Measurements from ENCODE around the gene EPHA6. TPM values are rescaled to one million over a fixed set of nuclear protein-coding genes. Genes with fewer than 3 reads are reported as not detected.

EPHA6 gene
- total RNA-seq, 6 donors from 2014 or later: 0.14 to 1.0 (median 0.57) TPM; not detected in 3

GRCh38 chr3:97306226-97306625, 491.8 kb downstream of the EPHA6 start:
- TF ChIP-seq POLR2A (IDR thresholded peaks at IDR 0.05): no peak
- TF ChIP-seq, protein P1, sequence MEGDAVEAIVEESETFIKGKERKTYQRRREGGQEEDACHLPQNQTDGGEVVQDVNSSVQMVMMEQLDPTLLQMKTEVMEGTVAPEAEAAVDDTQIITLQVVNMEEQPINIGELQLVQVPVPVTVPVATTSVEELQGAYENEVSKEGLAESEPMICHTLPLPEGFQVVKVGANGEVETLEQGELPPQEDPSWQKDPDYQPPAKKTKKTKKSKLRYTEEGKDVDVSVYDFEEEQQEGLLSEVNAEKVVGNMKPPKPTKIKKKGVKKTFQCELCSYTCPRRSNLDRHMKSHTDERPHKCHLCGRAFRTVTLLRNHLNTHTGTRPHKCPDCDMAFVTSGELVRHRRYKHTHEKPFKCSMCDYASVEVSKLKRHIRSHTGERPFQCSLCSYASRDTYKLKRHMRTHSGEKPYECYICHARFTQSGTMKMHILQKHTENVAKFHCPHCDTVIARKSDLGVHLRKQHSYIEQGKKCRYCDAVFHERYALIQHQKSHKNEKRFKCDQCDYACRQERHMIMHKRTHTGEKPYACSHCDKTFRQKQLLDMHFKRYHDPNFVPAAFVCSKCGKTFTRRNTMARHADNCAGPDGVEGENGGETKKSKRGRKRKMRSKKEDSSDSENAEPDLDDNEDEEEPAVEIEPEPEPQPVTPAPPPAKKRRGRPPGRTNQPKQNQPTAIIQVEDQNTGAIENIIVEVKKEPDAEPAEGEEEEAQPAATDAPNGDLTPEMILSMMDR (IDR thresholded peaks at IDR 0.05): no peak
- no peak for TF ChIP-seq POLR2AphosphoS5 (IDR thresholded peaks at IDR 0.05)
- no peak for TF ChIP-seq EP300 (IDR thresholded peaks at IDR 0.05)
- ATAC-seq (ENCODE audit: low FRiP score in 2 of 2) (no peak), DNase-seq (no peak)
- no peaks in the 10 kb centered on the region for H3K9me3 ChIP-seq
- no peak overlapping the region for H3K4me3 ChIP-seq
- H3K4me1 ChIP-seq: no peaks in the 10 kb centered on the region
- H3K27me3 ChIP-seq: no peaks in the 10 kb centered on the region
- H3K27ac ChIP-seq: no peak overlapping the region
- WGBS, 2 donors: 47 to 70% methylated on average over 1 of the region's 1 CpG
- no peaks in the 10 kb centered on the region for H3K36me3 ChIP-seq

DNA sequence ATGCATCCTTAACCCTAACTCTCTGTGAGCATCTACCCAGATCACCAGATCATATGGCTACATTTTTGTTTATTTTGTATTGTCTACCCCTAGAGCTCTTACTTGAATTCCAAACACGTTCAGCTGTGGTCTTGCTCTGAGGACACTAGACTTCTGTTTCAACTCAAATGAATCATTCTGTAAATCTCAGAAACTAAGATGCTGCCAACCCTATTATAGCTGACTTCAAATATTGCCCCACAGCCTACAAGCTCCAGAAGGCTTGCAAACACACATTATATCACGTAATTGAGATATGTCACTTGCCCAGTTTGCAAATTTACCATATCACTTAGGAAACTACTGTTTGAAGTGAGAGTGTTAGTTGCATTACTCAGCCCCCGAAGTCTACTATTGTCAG, 524.0 kb downstream of the EPHA6 start:
- TF ChIP-seq POLR2AphosphoS5 (IDR thresholded peaks at IDR 0.05): no peak
- 65 to 71% methylated on average over 3 of the region's 3 CpGs for WGBS, 2 donors

GRCh38 chr3:97340940-97341339, 526.5 kb downstream of the EPHA6 start:
- no peak for ATAC-seq (ENCODE audit: low FRiP score in 2 of 2)
- no peak for TF ChIP-seq POLR2A (IDR thresholded peaks at IDR 0.05)
- TF ChIP-seq EP300 (IDR thresholded peaks at IDR 0.05): no peak
- TF ChIP-seq, protein P1 (IDR thresholded peaks at IDR 0.05): no peak
- TF ChIP-seq POLR2AphosphoS5 (IDR thresholded peaks at IDR 0.05): no peak
- 33 to 46% methylated on average over 2 of the region's 2 CpGs for WGBS, 2 donors

More for the DNA sequence above, 524.0 kb downstream of the EPHA6 start:
- no peaks in the 10 kb centered on the region for H3K27me3 ChIP-seq
- no peak for DNase-seq
- no peaks in the 10 kb centered on the region for H3K4me1 ChIP-seq
- no peak overlapping the region for H3K4me3 ChIP-seq
- no peaks in the 10 kb centered on the region for H3K36me3 ChIP-seq
- ATAC-seq (ENCODE audit: low FRiP score in 2 of 2): no peak
- H3K9me3 ChIP-seq: peaks cover 0 to 6% (median 3%) of the 10 kb centered on the region in 4 donors
- H3K27ac ChIP-seq: no peak overlapping the region

GRCh38 chr3:97347780-97348179, 533.4 kb downstream of the EPHA6 start:
- Histone ChIP-seq H3K36me3 (no peaks in the 10 kb centered on the region), H3K27me3 (no peaks in the 10 kb centered on the region), H3K4me3 (no peak overlapping the region), H3K4me1 (no peaks in the 10 kb centered on the region), H3K27ac (no peak overlapping the region), H3K9me3 (no peaks in the 10 kb centered on the region)
- ATAC-seq (ENCODE audit: low FRiP score in 2 of 2): no peak
- no peak for DNase-seq
- TF ChIP-seq, protein P1 (IDR thresholded peaks at IDR 0.05): no peak
- TF ChIP-seq POLR2A (IDR thresholded peaks at IDR 0.05) (no peak), POLR2AphosphoS5 (IDR thresholded peaks at IDR 0.05) (no peak), EP300 (IDR thresholded peaks at IDR 0.05) (no peak)
- 51 to 60% methylated on average over 1 of the region's 1 CpG for WGBS, 2 donors

More at GRCh38 chr3:97340940-97341339, 526.5 kb downstream of the EPHA6 start:
- Histone ChIP-seq H3K27ac (no peak overlapping the region), H3K27me3 (no peaks in the 10 kb centered on the region), H3K9me3 (no peaks in the 10 kb centered on the region), H3K4me1 (no peaks in the 10 kb centered on the region), H3K36me3 (no peaks in the 10 kb centered on the region), H3K4me3 (no peak overlapping the region)
- DNase-seq: no peak

DNA sequence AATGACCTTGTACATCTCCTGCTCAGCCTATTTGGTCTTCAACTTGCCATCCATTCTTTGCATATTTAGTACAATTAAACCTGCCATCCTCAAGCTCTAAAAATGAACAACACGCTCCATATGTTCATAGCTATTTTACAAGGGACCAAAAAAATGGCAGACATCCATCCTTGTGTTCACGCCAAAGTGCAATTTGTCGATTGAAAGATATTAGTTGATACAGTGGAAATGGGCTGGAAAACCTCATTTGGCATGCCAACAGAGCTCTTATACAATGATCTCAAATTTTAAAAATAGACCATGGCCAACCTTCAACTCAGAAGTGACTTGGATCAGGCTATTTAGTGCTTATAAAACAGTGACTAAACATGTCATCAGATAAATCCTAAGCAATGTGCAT, 536.6 kb downstream of the EPHA6 start:
- no peak for ATAC-seq (ENCODE audit: low FRiP score in 2 of 2)
- 85 to 90% methylated on average over 3 of the region's 3 CpGs for WGBS, 2 donors
- no peaks in the 10 kb centered on the region for H3K4me1 ChIP-seq
- no peaks in the 10 kb centered on the region for H3K9me3 ChIP-seq
- TF ChIP-seq POLR2A (IDR thresholded peaks at IDR 0.05): no peak
- TF ChIP-seq, protein P1 (IDR thresholded peaks at IDR 0.05): no peak
- TF ChIP-seq EP300 (IDR thresholded peaks at IDR 0.05): no peak
- TF ChIP-seq POLR2AphosphoS5 (IDR thresholded peaks at IDR 0.05): no peak
- no peaks in the 10 kb centered on the region for H3K27me3 ChIP-seq
- H3K27ac ChIP-seq: no peak overlapping the region
- H3K36me3 ChIP-seq: no peaks in the 10 kb centered on the region
- H3K4me3 ChIP-seq: no peak overlapping the region
- DNase-seq: no peak
